ENCODE data around the gene ERVH48-1.
"Not testable (repeated sequence)": the region's sequence is repeated elsewhere in the genome, so short reads cannot be mapped to it uniquely, and the experiment has no call there.

The ERVH48-1 gene

DNA sequence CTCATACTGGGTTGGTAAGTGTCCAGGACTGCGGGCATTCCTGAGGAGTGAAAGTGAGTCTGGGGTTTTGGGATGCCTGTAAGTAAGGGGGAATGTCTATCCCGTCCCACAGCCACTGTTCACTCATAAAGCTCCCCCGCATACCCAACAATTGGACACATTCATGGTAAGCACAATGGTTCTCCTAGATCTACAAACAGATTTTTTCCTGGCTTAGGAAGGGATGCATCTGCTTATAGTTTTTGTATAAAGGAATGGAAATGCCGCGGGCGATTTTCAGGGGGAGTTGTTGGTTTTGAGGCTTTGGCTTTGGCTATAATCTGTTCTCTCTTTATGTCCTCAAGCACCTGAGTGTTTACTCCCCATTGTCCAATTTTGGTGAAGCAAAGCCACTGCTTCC is 7.1 kb downstream of the ERVH48-1 start:
- DNase-seq (ENCODE audit: low read depth, low spot score), result no peak
- no peak overlapping the region for H3K4me3 ChIP-seq (ENCODE audit: low read length)

- no peak overlapping the region for H3K4me3 ChIP-seq (ENCODE audit: low read length)
- no peak for DNase-seq (ENCODE audit: low read depth, low spot score)
These were observed 12.0 kb downstream of the ERVH48-1 start for GRCh38 chr21:42913476-42913875.

- H3K4me3 ChIP-seq (ENCODE audit: low read length); DNase-seq (ENCODE audit: low read depth, low spot score): not testable (repeated sequence)
These were observed 13.5 kb downstream of the ERVH48-1 start for GRCh38 chr21:42911920-42912319.

DNA sequence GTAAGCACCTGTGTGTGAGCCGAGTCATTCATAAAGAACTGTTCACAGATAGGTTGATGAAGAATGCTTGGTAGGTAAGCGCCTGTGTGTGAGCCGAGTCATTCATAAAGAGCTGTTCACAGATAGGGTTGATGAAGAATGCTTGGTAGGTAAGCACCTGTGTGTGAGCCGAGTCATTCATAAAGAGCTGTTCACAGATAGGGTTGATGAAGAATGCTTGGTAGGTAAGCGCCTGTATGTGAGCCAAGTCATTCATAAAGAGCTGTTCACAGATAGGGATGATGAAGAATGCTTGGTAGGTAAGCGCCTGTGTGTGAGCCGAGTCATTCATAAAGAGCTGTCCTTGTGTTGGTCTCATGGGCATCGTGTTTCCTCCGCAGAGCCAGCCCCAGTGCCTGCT is 16.9 kb downstream of the ERVH48-1 start:
- not testable (repeated sequence) for H3K4me3 ChIP-seq (ENCODE audit: low read length); DNase-seq (ENCODE audit: low read depth, low spot score)

- DNase-seq (ENCODE audit: low read depth, low spot score), result no peak
- H3K4me3 ChIP-seq (ENCODE audit: low read length), result no peak overlapping the region
These were observed 19.2 kb downstream of the ERVH48-1 start for GRCh38 chr21:42906233-42906632.

- DNase-seq (ENCODE audit: low read depth, low spot score), result no peak
- no peak overlapping the region for H3K4me3 ChIP-seq (ENCODE audit: low read length)
These were observed 20.2 kb downstream of the ERVH48-1 start for GRCh38 chr21:42905195-42905594.

- DNase-seq (ENCODE audit: low read depth, low spot score), result no peak
- H3K4me3 ChIP-seq (ENCODE audit: low read length), result no peak overlapping the region
These were observed 21.6 kb downstream of the ERVH48-1 start for GRCh38 chr21:42903817-42904216.

GRCh38 chr21:42900446-42900845 is 25.0 kb downstream of the ERVH48-1 start:
- no peak overlapping the region for H3K4me3 ChIP-seq (ENCODE audit: low read length)
- no peak for DNase-seq (ENCODE audit: low read depth, low spot score)

DNA sequence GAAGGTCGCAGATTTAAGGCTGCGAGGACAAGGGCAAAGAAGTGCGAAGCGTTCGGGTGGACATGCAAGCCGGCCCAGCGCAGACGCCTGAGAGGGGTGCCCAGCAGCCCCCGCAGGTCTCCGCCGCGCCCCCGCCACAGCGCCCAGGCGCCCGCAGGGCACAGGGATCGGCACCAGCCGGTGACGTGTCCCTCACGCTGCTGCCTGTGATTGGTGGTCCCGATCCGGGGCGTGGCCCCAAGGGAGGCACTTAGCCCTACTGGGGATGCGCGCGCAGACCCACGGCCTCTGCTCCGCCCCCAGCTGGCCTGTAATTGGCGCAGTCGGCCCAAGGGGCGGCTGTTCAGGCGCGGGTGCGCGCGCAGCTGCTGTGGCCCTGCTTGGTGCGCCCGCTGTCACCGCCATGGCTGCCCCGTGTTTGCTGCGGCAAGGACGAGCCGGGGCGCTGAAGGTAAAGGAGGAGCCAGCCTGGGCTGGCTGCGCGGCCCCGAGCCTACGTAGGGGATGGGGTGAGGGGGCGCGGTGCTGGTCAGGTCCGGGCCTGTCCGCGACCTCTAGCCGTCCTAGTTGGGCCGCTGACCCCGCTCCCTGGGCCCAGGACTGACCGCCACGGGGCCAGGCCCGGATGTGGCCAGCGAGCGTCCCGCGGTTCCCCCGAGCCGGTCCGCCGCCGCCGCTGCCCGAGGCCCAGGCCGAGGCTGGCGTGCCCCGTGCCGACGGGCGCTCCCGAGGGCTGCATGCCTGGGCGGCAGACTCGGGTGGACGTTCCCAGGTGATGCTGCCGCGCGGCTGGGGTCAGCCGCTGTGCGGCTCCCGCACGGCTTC is 32.3 kb downstream of the ERVH48-1 start, which contains the start of gene NDUFV3:
Gene NDUFV3 (plus strand): TSS at position 379 of the 825 bp plus-strand sequence. CDS start 25 bp downstream, at position 404.
- DNase-seq (ENCODE audit: low read depth, low spot score), result peak; percentile 95
- H3K4me3 ChIP-seq (ENCODE audit: low read length), result peak within 1 kb of the TSS; percentile 76

GRCh38 chr21:42892582-42892930 is 32.9 kb downstream of the ERVH48-1 start:
- DNase-seq (ENCODE audit: low read depth, low spot score), result no peak
- H3K4me3 ChIP-seq (ENCODE audit: low read length), result peak overlapping the region; percentile 76

GRCh38 chr21:42887326-42887725 is 38.1 kb downstream of the ERVH48-1 start:
- no peak overlapping the region for H3K4me3 ChIP-seq (ENCODE audit: low read length)
- no peak for DNase-seq (ENCODE audit: low read depth, low spot score)

- H3K4me3 ChIP-seq (ENCODE audit: low read length), result no peak overlapping the region
- DNase-seq (ENCODE audit: low read depth, low spot score), result no peak
These were observed 41.5 kb downstream of the ERVH48-1 start for GRCh38 chr21:42883921-42884320.

DNA sequence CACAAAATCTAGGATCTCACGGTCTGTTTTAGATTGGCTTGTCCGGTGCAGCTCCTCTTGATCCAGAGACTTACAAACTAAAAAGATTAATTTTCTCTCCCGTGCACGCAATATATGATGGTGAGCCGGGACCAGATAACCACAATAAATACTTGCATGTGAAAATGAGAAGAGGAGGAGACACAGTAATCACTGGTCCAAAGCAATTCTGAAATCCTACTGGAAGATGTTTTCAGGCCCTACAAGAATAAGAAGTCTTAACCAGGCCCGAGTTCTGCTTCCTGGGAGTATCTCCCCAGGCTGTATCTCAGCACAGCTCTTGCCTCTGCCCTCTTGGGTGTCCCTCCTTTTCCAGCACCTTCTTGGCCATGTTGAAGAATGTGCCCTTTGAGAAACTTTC is 45.1 kb downstream of the ERVH48-1 start:
- no peak for DNase-seq (ENCODE audit: low read depth, low spot score)
- peak overlapping the region; percentile 97 for H3K4me3 ChIP-seq (ENCODE audit: low read length)

- H3K4me3 ChIP-seq (ENCODE audit: low read length), result peak within 1 kb of the TSS; percentile 97
- DNase-seq (ENCODE audit: low read depth, low spot score), result peak; percentile 96
These were observed 46.2 kb downstream of the ERVH48-1 start, which contains the start of gene WDR4 for GRCh38 chr21:42878993-42879787. WDR4 (minus strand) TSS chr21:42879539; CDS start chr21:42879495, 44 bp downstream.

DNA sequence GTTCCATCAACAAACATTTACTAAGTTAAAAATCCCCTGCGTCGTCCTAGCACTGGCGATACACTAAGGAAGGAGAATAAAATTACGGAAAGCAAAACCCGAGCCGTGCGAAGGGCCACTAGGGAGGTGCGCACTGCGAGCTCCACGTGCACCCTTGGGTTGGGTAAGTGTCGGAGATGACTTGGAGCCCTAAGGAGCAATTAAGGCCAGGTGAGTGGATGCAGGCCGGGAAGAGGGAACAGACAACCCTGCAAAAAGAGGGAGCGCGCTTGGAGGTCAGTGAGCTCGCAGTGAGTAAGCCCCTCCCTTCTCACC is 46.8 kb downstream of the ERVH48-1 start:
- peak overlapping the region; percentile 97 for H3K4me3 ChIP-seq (ENCODE audit: low read length)
- peak; percentile 20 for DNase-seq (ENCODE audit: low read depth, low spot score)

GRCh38 chr21:42875811-42876210 is 49.6 kb downstream of the ERVH48-1 start:
- not testable (repeated sequence) for H3K4me3 ChIP-seq (ENCODE audit: low read length); DNase-seq (ENCODE audit: low read depth, low spot score)

- DNase-seq (ENCODE audit: low read depth, low spot score), result no peak
- no peak overlapping the region for H3K4me3 ChIP-seq (ENCODE audit: low read length)
These were observed 52.3 kb downstream of the ERVH48-1 start for GRCh38 chr21:42873096-42873495.

GRCh38 chr21:42868196-42868595 is 57.2 kb downstream of the ERVH48-1 start:
- H3K4me3 ChIP-seq (ENCODE audit: low read length), result no peak overlapping the region
- no peak for DNase-seq (ENCODE audit: low read depth, low spot score)
